BE2C (cell line): ENCODE measurements around the gene DMRT2.

Experiments used
- DNase-seq: peaks from one replicate; pipeline ENCODE4 v3.0.0-alpha.2; 2020
- H3K27me3 ChIP-seq: fragments of 250-450 bp; sonication (Bioruptor Pico); 2 replicates; pipeline ENCODE4 v1.5.1; 2020; ENCODE audit warnings: mild to moderate bottlenecking
- H3K36me3 ChIP-seq: fragments of 250-450 bp; sonication (Bioruptor Pico); 2 replicates; pipeline ENCODE4 v1.5.1; 2020; ENCODE audit warnings: mild to moderate bottlenecking
- H3K4me1 ChIP-seq: fragments of 250-450 bp; sonication (Bioruptor Pico); 2 replicates; pipeline ENCODE4 v1.5.1; 2020
- H3K4me3 ChIP-seq: 2 replicates; pipeline ENCODE4 v1.5.1; 2011; ENCODE audit warnings: low read depth, low read length
- H3K9me3 ChIP-seq: fragments of 250-450 bp; sonication (Bioruptor Pico); 2 replicates; pipeline ENCODE4 v1.5.1; 2020
- TF ChIP-seq, protein P1 (sequence below): IDR thresholded peaks from 2 replicates; pipeline ENCODE4 v1.5.1; 2012; ENCODE audit warnings: mild to moderate bottlenecking, low read depth, low read length

The DMRT2 gene

DNA sequence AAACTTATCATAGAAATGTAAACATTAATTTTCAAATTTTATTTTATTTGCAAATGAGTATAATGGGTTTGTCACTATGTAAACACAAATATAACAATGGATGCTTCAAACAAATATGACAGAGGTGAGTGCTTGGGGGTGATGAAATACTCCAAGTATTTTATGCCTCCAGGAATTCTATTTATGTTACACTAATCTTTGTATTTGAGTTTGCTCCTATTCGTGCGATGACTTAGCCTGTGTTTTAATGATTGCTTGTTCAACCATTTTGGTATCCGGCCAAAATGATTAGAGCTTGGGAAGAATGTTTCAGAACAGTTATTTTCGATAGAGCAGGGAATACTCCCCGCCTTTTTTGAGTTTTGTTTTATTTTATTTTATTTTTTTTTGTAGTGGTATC lies 5.0 kb downstream of the DMRT2 start:
- Histone ChIP-seq H3K4me3 (no peak overlapping the region), H3K4me1 (no peaks in the 10 kb centered on the region), H3K9me3 (no peaks in the 10 kb centered on the region), H3K27me3 (peaks cover 16% of the 10 kb centered on the region), H3K36me3 (no peaks in the 10 kb centered on the region)
- DNase-seq, result no peak
- TF ChIP-seq, protein P1, sequence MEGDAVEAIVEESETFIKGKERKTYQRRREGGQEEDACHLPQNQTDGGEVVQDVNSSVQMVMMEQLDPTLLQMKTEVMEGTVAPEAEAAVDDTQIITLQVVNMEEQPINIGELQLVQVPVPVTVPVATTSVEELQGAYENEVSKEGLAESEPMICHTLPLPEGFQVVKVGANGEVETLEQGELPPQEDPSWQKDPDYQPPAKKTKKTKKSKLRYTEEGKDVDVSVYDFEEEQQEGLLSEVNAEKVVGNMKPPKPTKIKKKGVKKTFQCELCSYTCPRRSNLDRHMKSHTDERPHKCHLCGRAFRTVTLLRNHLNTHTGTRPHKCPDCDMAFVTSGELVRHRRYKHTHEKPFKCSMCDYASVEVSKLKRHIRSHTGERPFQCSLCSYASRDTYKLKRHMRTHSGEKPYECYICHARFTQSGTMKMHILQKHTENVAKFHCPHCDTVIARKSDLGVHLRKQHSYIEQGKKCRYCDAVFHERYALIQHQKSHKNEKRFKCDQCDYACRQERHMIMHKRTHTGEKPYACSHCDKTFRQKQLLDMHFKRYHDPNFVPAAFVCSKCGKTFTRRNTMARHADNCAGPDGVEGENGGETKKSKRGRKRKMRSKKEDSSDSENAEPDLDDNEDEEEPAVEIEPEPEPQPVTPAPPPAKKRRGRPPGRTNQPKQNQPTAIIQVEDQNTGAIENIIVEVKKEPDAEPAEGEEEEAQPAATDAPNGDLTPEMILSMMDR, result no peak

- Histone ChIP-seq H3K36me3 (no peaks in the 10 kb centered on the region), H3K9me3 (no peaks in the 10 kb centered on the region), H3K4me3 (no peak overlapping the region), H3K4me1 (no peaks in the 10 kb centered on the region), H3K27me3 (no peaks in the 10 kb centered on the region; the same call in 1 of the 2 replicates)
- DNase-seq, result no peak
- TF ChIP-seq, protein P1, result no peak
Measured at GRCh38 chr9:1057910-1058309, 7.8 kb downstream of the DMRT2 start.

- Histone ChIP-seq H3K4me3 (no peak overlapping the region), H3K27me3 (no peaks in the 10 kb centered on the region), H3K36me3 (no peaks in the 10 kb centered on the region), H3K4me1 (no peaks in the 10 kb centered on the region), H3K9me3 (no peaks in the 10 kb centered on the region)
- TF ChIP-seq, protein P1, result no peak
- DNase-seq, result no peak
Measured at GRCh38 chr9:1058826-1059487, 8.8 kb downstream of the DMRT2 start.

DNA sequence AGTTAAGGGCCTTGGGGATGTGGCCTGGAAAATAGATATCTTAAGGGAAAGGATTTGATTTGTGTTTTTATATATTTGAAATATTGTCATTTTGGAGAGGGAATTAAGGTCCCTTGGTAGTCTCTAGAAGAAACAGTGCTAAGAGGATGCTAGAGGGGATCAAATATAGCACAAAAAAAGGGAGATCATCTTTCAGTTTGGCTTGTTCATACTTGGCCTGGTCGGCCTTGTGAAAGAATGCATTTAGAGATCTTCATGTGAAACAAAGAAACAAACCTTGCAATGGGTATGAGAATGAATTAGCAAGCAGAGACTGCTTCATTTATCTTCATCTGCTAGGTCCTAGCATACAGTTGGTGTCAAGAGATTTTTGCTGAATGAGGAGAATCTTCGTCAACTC lies 15.0 kb downstream of the DMRT2 start:
- Histone ChIP-seq H3K27me3 (no peaks in the 10 kb centered on the region), H3K9me3 (no peaks in the 10 kb centered on the region; the same call in 1 of the 2 replicates), H3K4me3 (no peak overlapping the region), H3K4me1 (no peaks in the 10 kb centered on the region), H3K36me3 (no peaks in the 10 kb centered on the region)
- no peak for DNase-seq
- TF ChIP-seq, protein P1, result no peak

GRCh38 chr9:1070692-1071091 lies 20.5 kb downstream of the DMRT2 start:
- H3K27me3 ChIP-seq, result no peaks in the 10 kb centered on the region
- H3K4me3 ChIP-seq, result no peak overlapping the region
- no peaks in the 10 kb centered on the region for H3K36me3 ChIP-seq
- no peaks in the 10 kb centered on the region for H3K4me1 ChIP-seq
- TF ChIP-seq, protein P1, result no peak
- no peaks in the 10 kb centered on the region for H3K9me3 ChIP-seq
- DNase-seq, result no peak

- no peaks in the 10 kb centered on the region for H3K4me1 ChIP-seq
- no peak for DNase-seq
- TF ChIP-seq, protein P1, result no peak
- no peak overlapping the region for H3K4me3 ChIP-seq
- no peaks in the 10 kb centered on the region for H3K36me3 ChIP-seq
- H3K27me3 ChIP-seq, result no peaks in the 10 kb centered on the region
- H3K9me3 ChIP-seq, result no peaks in the 10 kb centered on the region
Measured at GRCh38 chr9:1071730-1072129, 21.6 kb downstream of the DMRT2 start.
